Neural cell (in vitro differentiated cells): ENCODE results near the gene BUD31. TPM values are rescaled to one million over a fixed set of nuclear protein-coding genes. Genes with fewer than 3 reads are reported as not detected.

ENCODE experiments used
- H2AFZ ChIP-seq: fragments of 200-600, 300-800 bp; sonication (generic), shearing (Covaris generic); 2 replicates; pipeline ENCODE4 v1.6.0; 2014; ENCODE audit warnings: low read depth, mild to moderate bottlenecking, antibody characterized with exemption, low read length, moderate library complexity
- H3F3A ChIP-seq: fragments of 200-600 bp; shearing (Covaris generic); 2 replicates; pipeline ENCODE4 v1.6.1; 2016; ENCODE audit warnings: mild to moderate bottlenecking, moderate library complexity, mixed read lengths, antibody characterized with exemption, low read length; ENCODE audit not compliant: insufficient read depth, poor library complexity, severe bottlenecking
- H3K27ac ChIP-seq: fragments of 200-600, 300-800 bp; sonication (generic), shearing (Covaris generic); 2 replicates; pipeline ENCODE4 v1.5.1; 2014; ENCODE audit warnings: mild to moderate bottlenecking, low read length, moderate library complexity
- H3K27me3 ChIP-seq: fragments of 300-800, 200-600 bp; sonication (generic), shearing (Covaris generic); 2 replicates; pipeline ENCODE4 v1.6.0; 2014; ENCODE audit warnings: mild to moderate bottlenecking, low read depth, low read length, moderate library complexity; ENCODE audit not compliant: insufficient read depth
- H3K36me3 ChIP-seq: fragments of 300-800, 200-600 bp; sonication (generic), shearing (Covaris generic); 2 replicates; pipeline ENCODE4 v1.5.1; 2014; ENCODE audit warnings: mild to moderate bottlenecking, antibody characterized with exemption, low read length, moderate library complexity; ENCODE audit not compliant: insufficient read depth
- H3K4me2 ChIP-seq: fragments of 300-800, 200-600 bp; sonication (generic), shearing (Covaris generic); 2 replicates; pipeline ENCODE4 v1.6.0; 2014; ENCODE audit warnings: mild to moderate bottlenecking, low read length
- H3K4me3 ChIP-seq: fragments of 300-800, 200-600 bp; sonication (generic), shearing (Covaris generic); 2 replicates; pipeline ENCODE4 v1.5.1; 2014; ENCODE audit warnings: mild to moderate bottlenecking, low read length, moderate library complexity
- H3K79me2 ChIP-seq: fragments of 200-600 bp; shearing (Covaris generic); replicated peaks from 2 replicates; pipeline ENCODE4 v1.6.0; 2014; ENCODE audit warnings: mild to moderate bottlenecking, low read length, moderate library complexity; ENCODE audit not compliant: insufficient read depth
- H3K9ac ChIP-seq: fragments of 300-800, 200-600 bp; sonication (generic), shearing (Covaris generic); 2 replicates; pipeline ENCODE4 v1.6.1; 2016; ENCODE audit warnings: mild to moderate bottlenecking, low read length, mixed read lengths
- H3K9me2 ChIP-seq: fragments of 200-600 bp; shearing (Covaris generic); 2 replicates; pipeline ENCODE4 v1.6.1; 2016; ENCODE audit warnings: mild to moderate bottlenecking, low read length, mixed read lengths; ENCODE audit not compliant: insufficient read depth
- H3K9me3 ChIP-seq: fragments of 200-600, 300-800 bp; sonication (generic), shearing (Covaris generic); 2 replicates; pipeline ENCODE4 v1.6.1; 2016; ENCODE audit warnings: mild to moderate bottlenecking, mixed run types, low read length, moderate library complexity, mixed read lengths
- H4K20me1 ChIP-seq: fragments of 200-600 bp; shearing (Covaris generic); 2 replicates; pipeline ENCODE4 v1.6.1; 2016; ENCODE audit warnings: mild to moderate bottlenecking, mixed run types; ENCODE audit not compliant: insufficient read depth
- EP300 ChIP-seq: fragments of 450-650 bp; conservative IDR thresholded peaks from 2 replicates; pipeline ENCODE4 v1.6.1; 2014; ENCODE audit warnings: antibody characterized with exemption, mild to moderate bottlenecking, moderate library complexity; ENCODE audit not compliant: poor library complexity, severe bottlenecking
- EZH2 ChIP-seq: fragments of 200-600, 300-800 bp; shearing (Covaris generic), sonication (generic); IDR thresholded peaks from 2 replicates; pipeline ENCODE4 v1.6.1; 2014; ENCODE audit warnings: antibody characterized with exemption, low read length, borderline replicate concordance, mild to moderate bottlenecking; ENCODE audit not compliant: insufficient read depth, poor library complexity, severe bottlenecking
- MXI1 ChIP-seq: fragments of 450-650 bp; conservative IDR thresholded peaks from 2 replicates; pipeline ENCODE4 v1.6.1; 2014; ENCODE audit warnings: antibody characterized with exemption, mild to moderate bottlenecking; ENCODE audit not compliant: poor library complexity, severe bottlenecking
- POLR2AphosphoS5 ChIP-seq: IDR thresholded peaks from 2 replicates; pipeline ENCODE4 v1.6.1; 2012
- RAD21 ChIP-seq: fragments of 450-650 bp; conservative IDR thresholded peaks from 2 replicates; pipeline ENCODE4 v1.6.1; 2014; ENCODE audit warnings: antibody characterized with exemption, mild to moderate bottlenecking, moderate library complexity
- REST ChIP-seq: IDR thresholded peaks from 2 replicates; pipeline ENCODE4 v1.6.1; 2012; ENCODE audit warnings: borderline replicate concordance
- SMC3 ChIP-seq: fragments of 450-650 bp; conservative IDR thresholded peaks from 2 replicates; pipeline ENCODE4 v1.6.1; 2014; ENCODE audit warnings: antibody characterized with exemption, mild to moderate bottlenecking, moderate library complexity; ENCODE audit not compliant: poor library complexity
- TAF1 ChIP-seq: IDR thresholded peaks from 2 replicates; pipeline ENCODE4 v1.6.1; 2012; ENCODE audit warnings: low read depth
- polyA plus RNA-seq: library from polyadenylated mRNA; depleted of rRNA; stranded (reverse); fragments of >200 nt; gene quantifications from 2 replicates; pipeline ENCODE4 v1.2.3, GENCODE V29; 2014
- TF ChIP-seq, protein P1 (sequence below): fragments of 450-650 bp; IDR thresholded peaks from 2 replicates; pipeline ENCODE4 v1.5.1; 2014; ENCODE audit warnings: antibody characterized with exemption, mild to moderate bottlenecking, moderate library complexity; ENCODE audit not compliant: poor library complexity, severe bottlenecking

BUD31 gene
- polyA plus RNA-seq, 1 donor from 2014 or later = 251 TPM

DNA sequence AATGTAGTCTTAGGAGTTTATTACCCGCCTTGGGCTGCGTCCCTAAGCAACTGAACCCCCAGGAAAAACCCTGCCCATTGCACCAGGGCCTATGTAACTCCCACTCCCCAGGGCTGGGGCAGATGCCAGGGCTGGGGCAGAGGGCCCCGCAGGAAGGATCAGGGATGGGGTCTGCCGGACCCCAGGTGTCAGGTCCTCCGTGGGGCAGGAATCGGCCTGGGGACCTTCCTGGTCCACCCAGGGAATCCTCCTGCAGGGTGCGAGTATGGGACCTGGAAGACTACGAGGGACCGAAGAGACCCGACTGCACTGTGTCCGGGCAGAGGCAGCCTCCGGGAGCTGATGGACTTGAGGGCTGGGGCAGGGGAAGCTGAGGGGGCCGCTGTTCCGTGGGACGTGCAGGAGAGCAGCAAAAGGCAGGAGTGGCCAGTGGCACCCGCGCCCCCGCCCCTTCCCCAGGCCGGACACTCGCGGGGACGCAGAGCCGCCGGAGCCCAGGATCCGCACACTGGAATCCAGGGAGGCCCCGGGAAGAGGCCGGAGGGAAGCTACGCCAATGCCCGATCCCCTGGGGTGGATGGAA lies 59.7 kb downstream of the BUD31 start:
- H3K9me3 ChIP-seq = no peaks in the 10 kb centered on the region
- H3K9me2 ChIP-seq = no peaks in the 10 kb centered on the region
- no peak overlapping the region for H3K4me2 ChIP-seq
- no peaks in the 10 kb centered on the region for H3K36me3 ChIP-seq
- no peak overlapping the region for H3K27ac ChIP-seq
- H3K9ac ChIP-seq = no peak overlapping the region
- peaks cover 36% of the 10 kb centered on the region for H3K79me2 ChIP-seq
- no peak overlapping the region for H3K4me3 ChIP-seq
- H3K27me3 ChIP-seq = no peaks in the 10 kb centered on the region
- H3F3A ChIP-seq = no peaks in the 10 kb centered on the region
- no peaks in the 10 kb centered on the region for H4K20me1 ChIP-seq
- no peak overlapping the region for H2AFZ ChIP-seq
- TF ChIP-seq POLR2AphosphoS5 (no peak), TAF1 (no peak), SMC3 (no peak), EP300 (no peak), EZH2 (no peak), MXI1 (no peak), REST (no peak), RAD21 (no peak)
- TF ChIP-seq, protein P1, sequence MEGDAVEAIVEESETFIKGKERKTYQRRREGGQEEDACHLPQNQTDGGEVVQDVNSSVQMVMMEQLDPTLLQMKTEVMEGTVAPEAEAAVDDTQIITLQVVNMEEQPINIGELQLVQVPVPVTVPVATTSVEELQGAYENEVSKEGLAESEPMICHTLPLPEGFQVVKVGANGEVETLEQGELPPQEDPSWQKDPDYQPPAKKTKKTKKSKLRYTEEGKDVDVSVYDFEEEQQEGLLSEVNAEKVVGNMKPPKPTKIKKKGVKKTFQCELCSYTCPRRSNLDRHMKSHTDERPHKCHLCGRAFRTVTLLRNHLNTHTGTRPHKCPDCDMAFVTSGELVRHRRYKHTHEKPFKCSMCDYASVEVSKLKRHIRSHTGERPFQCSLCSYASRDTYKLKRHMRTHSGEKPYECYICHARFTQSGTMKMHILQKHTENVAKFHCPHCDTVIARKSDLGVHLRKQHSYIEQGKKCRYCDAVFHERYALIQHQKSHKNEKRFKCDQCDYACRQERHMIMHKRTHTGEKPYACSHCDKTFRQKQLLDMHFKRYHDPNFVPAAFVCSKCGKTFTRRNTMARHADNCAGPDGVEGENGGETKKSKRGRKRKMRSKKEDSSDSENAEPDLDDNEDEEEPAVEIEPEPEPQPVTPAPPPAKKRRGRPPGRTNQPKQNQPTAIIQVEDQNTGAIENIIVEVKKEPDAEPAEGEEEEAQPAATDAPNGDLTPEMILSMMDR = no peak

Other genes with a start within 250 kb of the BUD31 start
- not detected in 2 replicates for gene KPNA7, start 200.9 kb upstream of the BUD31 start, polyA plus RNA-seq
- gene MYH16, start 136.1 kb upstream of the BUD31 start, polyA plus RNA-seq = not detected in 2 replicates
- 137 and 154 TPM in 2 replicates for gene ARPC1A, start 83.1 kb upstream of the BUD31 start, polyA plus RNA-seq
- gene ARPC1B, start 34.2 kb upstream of the BUD31 start, polyA plus RNA-seq = 1.7 and 3.6 TPM in 2 replicates
- 185 and 212 TPM in 2 replicates for gene PDAP1, start 372 bp upstream of the BUD31 start, polyA plus RNA-seq
- gene PTCD1, start 29.8 kb downstream of the BUD31 start, polyA plus RNA-seq = 4.0 and 5.7 TPM in 2 replicates
- 209 and 238 TPM in 2 replicates for gene CPSF4, start 30.0 kb downstream of the BUD31 start, polyA plus RNA-seq
- 1,790 and 1,998 TPM in 2 replicates for gene ATP5MF, start 57.2 kb downstream of the BUD31 start, polyA plus RNA-seq
- gene ZNF789, start 63.9 kb downstream of the BUD31 start, polyA plus RNA-seq = 49.9 and 59.8 TPM in 2 replicates
- 9.5 and 11.2 TPM in 2 replicates for gene ZNF394, start 91.3 kb downstream of the BUD31 start, polyA plus RNA-seq
- 18.6 and 21.8 TPM in 2 replicates for gene ZKSCAN5, start 95.7 kb downstream of the BUD31 start, polyA plus RNA-seq
- 21.7 and 24.0 TPM in 2 replicates for gene FAM200A, start 143.1 kb downstream of the BUD31 start, polyA plus RNA-seq
- 89.0 and 92.8 TPM in 2 replicates for gene ZNF655, start 149.7 kb downstream of the BUD31 start, polyA plus RNA-seq
- gene TMEM225B, start 189.3 kb downstream of the BUD31 start, polyA plus RNA-seq = 2.9 and 3.6 TPM in 2 replicates
- gene ZSCAN25, start 208.0 kb downstream of the BUD31 start, polyA plus RNA-seq = 12.1 and 12.2 TPM in 2 replicates